DMS153 treated with DMSO at 0.1 percent for 48 hours (cell line): ENCODE results near the gene IKZF1.

Experiments used
- DNase-seq: peaks from one replicate; lab custom pipeline; 2025; ENCODE audit not compliant: unreplicated experiment; lab: John Stamatoyannopoulos, UW

The IKZF1 gene

GRCh38 chr7:50352751-50353150 lies 48.2 kb downstream of the IKZF1 start:
- no peak for DNase-seq

- DNase-seq: no peak
These were observed 48.7 kb downstream of the IKZF1 start for GRCh38 chr7:50353201-50353600.

GRCh38 chr7:50353894-50354595 lies 49.5 kb downstream of the IKZF1 start:
- no peak for DNase-seq

- no peak for DNase-seq
These were observed 51.3 kb downstream of the IKZF1 start for GRCh38 chr7:50355817-50356178.

- DNase-seq: no peak
These were observed 51.9 kb downstream of the IKZF1 start for GRCh38 chr7:50356212-50356944.

DNA sequence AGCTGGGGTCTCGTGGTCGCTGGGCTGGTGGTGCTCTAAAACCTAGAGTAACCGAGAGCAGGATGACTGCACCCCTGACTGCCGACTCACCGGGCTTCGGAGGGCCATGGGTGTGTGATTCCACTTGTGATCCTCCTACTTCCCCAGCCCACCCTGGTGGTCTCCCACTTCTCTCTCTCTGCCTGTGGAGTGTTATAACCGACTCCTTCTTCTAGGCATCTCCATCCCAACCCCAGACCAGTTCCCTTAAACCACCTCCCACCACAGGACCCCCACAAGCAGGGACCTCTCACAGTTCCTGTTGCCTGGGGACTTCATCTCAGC lies 52.4 kb downstream of the IKZF1 start:
- no peak for DNase-seq

GRCh38 chr7:50357426-50357825 lies 52.9 kb downstream of the IKZF1 start:
- DNase-seq: no peak

DNA sequence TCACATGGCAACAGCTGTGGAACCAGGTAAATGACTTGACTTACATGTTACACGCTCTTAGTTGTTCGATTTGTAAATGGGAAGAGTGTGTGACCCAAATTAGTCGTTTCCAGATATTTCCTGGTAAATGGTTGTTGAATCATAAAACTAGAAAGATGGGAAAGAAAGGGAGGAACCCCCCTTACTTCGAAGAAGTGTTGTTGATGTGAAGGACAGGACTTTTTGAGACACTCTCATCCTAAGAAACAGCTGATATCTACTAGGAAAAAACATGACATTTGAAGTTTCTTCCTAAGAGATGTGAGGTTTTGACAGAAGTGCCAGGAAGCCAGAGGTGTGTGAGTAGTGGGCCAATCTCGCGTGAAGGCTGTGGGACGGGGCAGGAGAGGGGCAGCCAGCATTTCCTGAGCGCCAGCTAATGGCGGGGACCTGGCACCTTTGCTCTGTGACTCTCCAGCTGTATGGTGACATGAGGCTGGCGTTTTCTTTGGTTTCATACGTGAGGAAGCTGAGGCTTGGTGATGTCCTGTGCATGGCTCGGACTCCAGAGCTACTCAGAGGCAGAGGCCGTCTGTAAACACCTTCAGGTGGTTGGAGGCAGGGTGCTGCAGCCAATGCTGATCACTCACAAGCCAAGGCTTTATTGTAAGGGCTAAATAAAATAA lies 53.7 kb downstream of the IKZF1 start:
- DNase-seq: no peak

- no peak for DNase-seq
These were observed 54.3 kb downstream of the IKZF1 start for GRCh38 chr7:50358779-50359178.

DNA sequence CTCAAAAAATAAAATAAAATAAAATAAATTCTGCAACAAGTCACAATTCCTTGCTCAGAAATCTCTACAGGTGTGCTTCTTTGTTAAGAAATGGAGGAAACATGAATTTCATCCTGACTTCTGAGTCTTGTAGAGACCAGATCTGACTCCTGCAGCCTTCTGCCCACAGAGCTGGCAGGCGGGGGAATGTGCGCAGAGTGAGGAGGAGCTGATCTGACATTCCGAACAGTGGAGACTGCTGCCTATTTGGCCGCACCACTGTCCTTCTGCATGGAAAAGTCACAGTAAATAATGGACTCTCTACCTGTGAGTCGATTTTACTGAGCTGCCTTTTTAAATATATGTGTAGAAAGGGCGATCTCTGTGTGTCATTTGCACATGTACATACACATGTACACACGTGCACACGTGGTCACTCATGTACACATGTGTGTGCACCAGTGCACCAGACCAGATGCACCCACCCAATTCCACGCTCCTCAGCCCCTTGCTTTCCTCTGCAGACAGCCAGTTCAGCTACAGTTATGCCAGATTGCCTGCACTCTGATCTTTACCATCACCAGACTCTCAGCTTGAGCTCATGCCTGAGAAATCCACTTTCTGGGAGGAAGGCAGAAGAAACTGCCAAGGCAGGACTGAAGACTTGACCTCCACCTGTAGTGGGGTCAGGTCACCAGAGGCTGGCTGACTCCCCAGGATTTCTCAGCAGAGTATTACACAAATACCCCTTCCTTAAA lies 54.9 kb downstream of the IKZF1 start:
- no peak for DNase-seq

DNA sequence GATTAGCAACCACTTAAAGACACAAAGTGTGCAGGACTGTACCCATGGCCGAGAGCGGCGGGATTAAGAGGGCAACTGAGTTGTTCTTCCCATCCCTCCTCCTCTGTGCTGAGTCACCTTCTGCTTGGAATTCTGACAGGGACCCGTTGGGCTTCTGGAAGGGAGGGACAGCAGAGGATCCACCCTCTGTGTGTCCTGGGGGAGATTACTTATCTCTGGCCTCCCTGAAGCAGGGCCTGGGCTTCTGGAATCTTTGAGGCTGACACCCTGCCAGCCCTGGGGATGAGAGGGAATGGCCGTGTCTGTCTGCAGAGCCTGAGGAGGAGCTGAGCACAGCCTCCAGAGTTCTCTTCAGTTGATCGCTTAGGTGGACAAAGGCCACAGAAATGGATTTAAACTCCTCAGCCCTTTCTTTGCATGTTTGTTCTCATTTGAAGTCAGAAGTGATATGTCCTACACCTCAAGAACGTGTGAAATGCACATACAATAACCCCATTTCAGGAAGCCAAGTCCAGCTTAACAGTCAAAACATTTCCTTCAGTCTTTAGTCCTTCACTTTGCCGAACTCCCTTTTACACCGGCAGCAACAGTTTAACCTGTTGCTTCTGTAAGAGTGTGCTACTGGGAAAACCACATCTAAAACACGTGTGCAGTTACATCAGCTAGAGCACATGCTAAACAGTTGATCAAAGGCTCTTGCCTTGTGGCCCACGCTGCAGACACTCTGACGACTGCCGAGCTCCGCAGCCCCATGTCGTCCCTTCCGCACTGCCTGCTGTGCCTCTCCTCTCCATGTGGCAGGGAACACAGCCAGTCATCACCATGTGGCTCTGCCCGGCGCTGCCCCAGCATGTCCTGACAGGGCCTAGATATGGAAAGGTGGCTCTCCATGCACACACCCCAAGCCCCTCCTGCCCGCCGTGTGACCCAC lies 55.7 kb downstream of the IKZF1 start:
- no peak for DNase-seq

GRCh38 chr7:50362142-50362541 lies 57.6 kb downstream of the IKZF1 start:
- DNase-seq: no peak

DNA sequence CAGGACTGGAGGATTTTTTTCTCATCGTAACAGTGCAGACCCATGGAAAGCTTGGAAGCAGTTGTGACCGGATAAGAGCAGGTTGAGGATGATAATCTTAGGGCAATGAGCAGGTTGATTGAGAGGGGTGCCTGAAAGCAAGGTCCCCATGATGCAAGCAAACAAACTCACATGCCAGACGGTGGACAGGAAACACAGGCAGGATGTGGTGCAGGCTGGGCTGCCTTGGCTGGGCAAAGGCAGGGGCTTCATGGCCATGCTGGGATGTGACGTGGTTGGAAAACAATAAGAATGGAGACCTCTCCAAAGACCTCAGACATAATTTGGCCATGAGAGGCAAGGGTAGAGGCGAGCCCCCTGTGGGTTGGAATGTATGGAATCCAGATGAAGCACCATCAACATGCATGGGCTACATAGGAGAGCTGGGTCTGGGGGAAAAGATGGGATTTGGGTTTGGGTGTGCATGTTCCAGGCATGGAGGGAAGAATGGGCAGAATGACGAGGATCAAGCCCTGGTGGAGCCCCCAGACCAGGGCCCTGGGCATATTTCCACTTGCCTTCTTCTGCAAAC lies 58.3 kb downstream of the IKZF1 start:
- no peak for DNase-seq

- DNase-seq: no peak
These were observed 59.0 kb downstream of the IKZF1 start for GRCh38 chr7:50363327-50364060.

DNA sequence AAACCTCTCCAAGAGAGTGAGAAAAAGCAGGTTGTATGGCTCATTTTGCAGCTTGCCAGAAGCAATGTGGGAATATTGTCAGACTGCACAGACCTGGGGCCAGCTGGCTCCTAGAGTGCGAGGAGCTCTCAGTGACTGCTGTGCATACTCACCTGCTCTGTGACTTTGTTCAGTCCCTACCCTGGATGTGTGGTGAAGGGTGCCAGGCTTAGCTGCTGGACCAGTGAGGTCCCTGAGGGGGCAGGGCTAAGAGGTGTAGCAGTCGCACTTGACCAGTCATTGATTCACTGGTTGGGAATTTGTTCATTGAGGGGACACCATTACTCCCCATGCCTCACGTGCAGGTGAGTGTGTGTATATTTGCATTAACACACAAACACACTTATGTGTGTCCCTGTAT lies 60.1 kb downstream of the IKZF1 start:
- DNase-seq: no peak

DNA sequence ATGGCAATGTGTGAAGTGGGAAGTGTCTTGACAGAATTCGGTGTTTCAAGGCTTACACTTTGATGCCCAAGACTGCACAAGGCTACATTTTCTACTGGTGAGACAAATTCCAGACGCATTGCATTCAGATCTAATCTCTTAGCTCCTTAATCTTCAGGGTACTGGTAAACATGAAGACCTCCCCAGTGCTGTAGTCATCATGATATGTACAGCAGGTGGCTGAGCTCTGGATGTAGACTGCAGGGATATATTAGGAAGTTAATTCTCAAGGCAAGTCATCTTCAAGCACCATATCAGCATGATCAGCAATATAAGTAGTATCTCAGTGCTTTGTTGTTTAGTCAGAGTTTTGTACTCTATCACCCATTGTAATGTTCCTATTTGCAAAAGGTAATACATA lies 61.8 kb downstream of the IKZF1 start:
- no peak for DNase-seq

DNA sequence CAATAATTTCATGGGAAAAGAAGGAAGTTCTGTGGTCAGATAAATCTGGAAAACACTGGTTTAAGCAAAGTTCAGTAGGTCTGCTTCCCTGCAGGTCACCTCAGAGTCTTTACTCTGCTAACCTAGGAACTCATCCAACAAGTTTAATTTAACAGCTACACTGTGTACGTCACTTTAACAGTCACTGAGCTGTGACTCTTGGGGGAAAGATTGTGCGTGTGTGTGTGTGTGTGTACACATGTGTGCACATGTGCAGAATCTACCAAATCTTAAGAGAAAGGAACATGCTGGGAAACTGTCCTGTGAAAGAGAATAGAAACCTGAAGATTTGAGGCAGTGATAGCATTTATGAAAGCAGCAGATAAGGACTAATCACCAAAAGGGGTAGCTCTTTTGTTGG lies 62.6 kb downstream of the IKZF1 start:
- DNase-seq: no peak

DNA sequence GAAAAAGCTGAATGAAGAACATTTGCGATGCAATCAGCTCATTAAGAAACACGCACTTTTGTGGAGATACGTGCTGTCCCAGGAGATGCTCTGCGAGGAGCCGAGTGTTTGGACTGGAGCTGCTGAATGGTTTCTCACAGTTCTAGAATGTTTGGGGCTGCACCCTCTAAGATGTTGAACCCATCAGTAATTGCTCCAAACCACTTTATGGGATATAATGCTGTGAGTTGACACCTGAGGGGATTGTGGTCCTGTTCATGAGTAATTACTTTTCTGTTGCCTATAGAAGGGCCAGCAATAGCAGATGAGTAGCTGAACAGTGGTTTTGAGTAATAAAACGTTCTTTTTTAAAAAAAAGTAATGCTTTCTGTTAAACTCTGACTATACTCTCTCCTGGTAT lies 63.1 kb downstream of the IKZF1 start:
- no peak for DNase-seq

DNA sequence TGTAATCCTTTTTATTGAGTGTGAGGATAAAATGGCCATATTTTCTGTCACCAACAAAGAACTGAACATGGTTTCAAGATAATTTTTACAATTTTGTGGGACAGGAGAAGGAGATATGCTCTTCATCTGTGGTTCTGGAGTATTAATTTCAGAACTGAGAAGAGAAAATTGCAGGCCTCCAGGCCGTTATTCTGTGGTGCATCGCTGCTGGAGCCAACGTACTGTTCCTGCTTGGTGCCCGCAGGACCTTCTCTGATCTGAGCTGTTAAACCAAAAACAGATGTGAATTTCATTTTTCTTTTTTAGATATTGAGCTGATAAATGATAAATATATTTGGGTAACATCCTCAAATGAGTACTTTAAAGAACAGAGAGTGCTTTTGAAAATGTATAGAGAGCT lies 63.9 kb downstream of the IKZF1 start:
- DNase-seq: no peak
